ENCODE measurements around the gene MOB3C. TPM values are rescaled to one million over a fixed set of nuclear protein-coding genes. Genes with fewer than 3 reads are reported as not detected.

MOB3C gene
- total RNA-seq, 1 donor from 2014 or later: 8.4 TPM

DNA sequence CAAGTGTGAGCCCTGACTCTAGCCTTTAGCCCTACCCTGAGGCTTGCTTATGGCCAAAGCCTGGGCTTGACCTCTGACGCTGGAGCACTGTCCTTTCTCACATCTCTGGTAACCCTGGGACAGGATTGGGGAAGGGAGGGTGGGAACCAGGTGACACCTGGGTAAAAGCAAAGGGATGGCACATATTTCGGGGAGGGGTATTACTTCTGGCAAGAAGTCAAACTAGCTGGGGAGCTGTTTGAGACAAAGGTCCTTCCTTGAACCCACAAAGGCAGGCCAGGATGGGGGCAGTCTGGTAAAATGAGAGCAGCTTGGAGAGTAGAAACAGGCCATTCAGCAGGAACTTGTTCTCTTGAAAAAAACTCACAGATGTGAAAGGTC, 2.0 kb downstream of the MOB3C start:
- Histone ChIP-seq H3K4me3 (ENCODE audit: low read depth, low read length) (no peak overlapping the region), H3K27me3 (ENCODE audit: control insufficient read depth, insufficient read depth, low read length) (no peaks in the 10 kb centered on the region), H3K36me3 (ENCODE audit: control insufficient read depth, insufficient read depth, low read length) (peaks cover 2% of the 10 kb centered on the region)
- no peak for TF ChIP-seq CTCF (IDR thresholded peaks at IDR 0.05; ENCODE audit: insufficient read depth, low read length, severe bottlenecking)
- FAIRE-seq (no peak), DNase-seq (ENCODE audit: low read depth) (no peak)

GRCh38 chr1:46613661-46614603, 2.7 kb downstream of the MOB3C start:
- TF ChIP-seq CTCF (IDR thresholded peaks at IDR 0.05; ENCODE audit: insufficient read depth, low read length, severe bottlenecking): no peak
- peak; percentile 65 for DNase-seq (ENCODE audit: low read depth)
- FAIRE-seq: no peak

GRCh38 chr1:46612937-46613660, 3.5 kb downstream of the MOB3C start:
- Histone ChIP-seq H3K4me3 (ENCODE audit: low read depth, low read length) (no peak overlapping the region), H3K27me3 (ENCODE audit: control insufficient read depth, insufficient read depth, low read length) (no peaks in the 10 kb centered on the region), H3K36me3 (ENCODE audit: control insufficient read depth, insufficient read depth, low read length) (peaks cover 10% of the 10 kb centered on the region)
- no peak for DNase-seq (ENCODE audit: low read depth)
- no peak for TF ChIP-seq CTCF (IDR thresholded peaks at IDR 0.05; ENCODE audit: insufficient read depth, low read length, severe bottlenecking)
- FAIRE-seq: no peak

More at GRCh38 chr1:46613661-46614603, 2.7 kb downstream of the MOB3C start:
- H3K36me3 ChIP-seq (ENCODE audit: control insufficient read depth, insufficient read depth, low read length): peaks cover 7% of the 10 kb centered on the region
- no peak overlapping the region for H3K4me3 ChIP-seq (ENCODE audit: low read depth, low read length)
- no peaks in the 10 kb centered on the region for H3K27me3 ChIP-seq (ENCODE audit: control insufficient read depth, insufficient read depth, low read length)

DNA sequence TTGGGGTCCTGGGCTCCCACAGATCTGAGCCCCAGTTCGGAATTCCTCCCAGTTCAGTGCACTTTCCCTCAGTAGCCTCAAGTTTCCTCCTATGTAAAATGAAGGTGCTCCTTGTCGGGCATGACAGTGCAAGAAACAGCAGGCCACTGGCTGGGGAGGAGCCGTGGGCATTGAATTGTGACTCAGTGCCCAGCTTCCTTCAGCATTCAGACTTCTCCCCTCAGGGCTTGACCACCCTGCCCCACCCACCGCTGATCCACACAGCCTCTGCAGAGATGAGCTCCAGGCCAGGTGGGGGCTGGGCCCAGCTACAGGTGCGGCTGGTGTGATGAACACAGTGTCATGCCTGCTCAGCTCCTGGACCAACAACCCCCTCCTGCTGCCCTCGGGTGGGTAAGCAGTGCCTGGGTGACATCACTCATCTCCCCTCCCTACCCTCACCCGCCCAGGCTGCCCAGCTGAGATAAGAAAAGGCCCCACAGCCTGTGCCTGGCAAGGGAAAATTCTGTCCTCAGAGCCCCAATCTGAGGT, 4.9 kb downstream of the MOB3C start:
- H3K36me3 ChIP-seq (ENCODE audit: control insufficient read depth, insufficient read depth, low read length): peaks cover 11% of the 10 kb centered on the region
- DNase-seq (ENCODE audit: low read depth) (peak; percentile 99), FAIRE-seq (peak; percentile 99)
- H3K4me3 ChIP-seq (ENCODE audit: low read depth, low read length): no peak overlapping the region
- no peak for TF ChIP-seq CTCF (IDR thresholded peaks at IDR 0.05; ENCODE audit: insufficient read depth, low read length, severe bottlenecking)
- H3K27me3 ChIP-seq (ENCODE audit: control insufficient read depth, insufficient read depth, low read length): no peaks in the 10 kb centered on the region

- no peak overlapping the region for H3K4me3 ChIP-seq (ENCODE audit: low read depth, low read length)
- H3K27me3 ChIP-seq (ENCODE audit: control insufficient read depth, insufficient read depth, low read length): no peaks in the 10 kb centered on the region
- no peak for DNase-seq (ENCODE audit: low read depth)
- TF ChIP-seq CTCF (IDR thresholded peaks at IDR 0.05; ENCODE audit: insufficient read depth, low read length, severe bottlenecking): no peak
- peaks cover 11% of the 10 kb centered on the region for H3K36me3 ChIP-seq (ENCODE audit: control insufficient read depth, insufficient read depth, low read length)
- FAIRE-seq: no peak
Measured at GRCh38 chr1:46607345-46608130, 9.1 kb downstream of the MOB3C start.
